GM12875 (cell line): ENCODE data around the gene POTEC.
"Not testable (repeated sequence)": the region's sequence is repeated elsewhere in the genome, so short reads cannot be mapped to it uniquely, and the experiment has no call there.

Experiments used
- H3K4me3 ChIP-seq: one replicate; pipeline ENCODE4 v1.5.1; 2011; ENCODE audit warnings: low read depth, low read length, control low read depth
- TF ChIP-seq, protein P1 (sequence below): IDR thresholded peaks from 2 replicates; pipeline ENCODE4 v1.5.1; 2011; ENCODE audit warnings: low read depth, mild to moderate bottlenecking, control low read depth, inconsistent platforms, low read length, moderate library complexity, borderline replicate concordance; ENCODE audit not compliant: insufficient read depth

The POTEC gene

DNA sequence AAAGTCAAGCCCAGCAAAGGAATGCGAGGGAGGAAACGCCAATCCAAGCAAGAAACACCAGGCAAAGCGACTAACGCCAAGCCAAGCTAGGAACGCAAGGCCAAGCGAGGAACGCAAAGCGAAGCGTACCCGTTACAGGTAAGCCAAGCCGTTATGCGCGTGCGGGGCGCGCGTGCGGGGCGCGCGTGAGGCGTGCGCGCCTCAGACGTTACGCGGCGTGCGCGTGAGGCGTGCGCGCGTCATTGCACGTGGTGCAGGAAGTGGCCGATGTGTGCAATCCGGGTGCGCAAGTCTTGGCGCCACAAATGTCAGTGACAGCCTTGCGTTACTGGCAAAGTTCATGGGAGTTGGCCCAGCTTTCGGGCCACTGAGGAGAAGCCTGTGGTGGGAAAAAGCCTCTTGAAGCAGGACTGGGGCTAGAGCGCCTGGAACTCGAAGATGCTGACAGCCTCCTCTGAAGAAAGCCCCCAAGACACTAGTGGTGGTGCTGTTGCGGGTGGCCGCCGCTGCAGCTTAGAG, at the start of gene POTEC:
POTEC (minus strand) TSS at position 155 of the 519 bp plus-strand sequence. CDS start 454 bp downstream, outside the sequence.
- not testable (repeated sequence) for H3K4me3 ChIP-seq

DNA sequence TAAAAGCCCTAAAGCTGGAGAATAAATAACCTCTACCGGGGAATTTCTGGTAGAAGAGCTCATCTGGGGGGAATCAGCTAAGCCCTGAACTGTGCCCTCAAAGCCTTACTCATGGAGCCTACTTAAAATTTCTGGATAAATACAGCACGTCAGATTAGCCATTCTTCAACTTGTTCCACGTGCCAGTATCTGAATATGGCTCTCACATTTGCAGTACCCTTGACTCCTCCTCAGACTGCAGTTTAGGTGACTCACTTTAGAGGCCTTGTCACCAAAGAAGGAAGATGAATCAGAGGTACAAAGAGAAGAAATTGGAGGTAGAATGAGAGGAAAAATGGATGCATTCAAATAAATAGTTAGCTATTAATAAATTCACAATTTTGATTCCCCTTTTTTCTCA, 34.6 kb upstream of the POTEC start:
- H3K4me3 ChIP-seq = no peak overlapping the region
- TF ChIP-seq, protein P1, sequence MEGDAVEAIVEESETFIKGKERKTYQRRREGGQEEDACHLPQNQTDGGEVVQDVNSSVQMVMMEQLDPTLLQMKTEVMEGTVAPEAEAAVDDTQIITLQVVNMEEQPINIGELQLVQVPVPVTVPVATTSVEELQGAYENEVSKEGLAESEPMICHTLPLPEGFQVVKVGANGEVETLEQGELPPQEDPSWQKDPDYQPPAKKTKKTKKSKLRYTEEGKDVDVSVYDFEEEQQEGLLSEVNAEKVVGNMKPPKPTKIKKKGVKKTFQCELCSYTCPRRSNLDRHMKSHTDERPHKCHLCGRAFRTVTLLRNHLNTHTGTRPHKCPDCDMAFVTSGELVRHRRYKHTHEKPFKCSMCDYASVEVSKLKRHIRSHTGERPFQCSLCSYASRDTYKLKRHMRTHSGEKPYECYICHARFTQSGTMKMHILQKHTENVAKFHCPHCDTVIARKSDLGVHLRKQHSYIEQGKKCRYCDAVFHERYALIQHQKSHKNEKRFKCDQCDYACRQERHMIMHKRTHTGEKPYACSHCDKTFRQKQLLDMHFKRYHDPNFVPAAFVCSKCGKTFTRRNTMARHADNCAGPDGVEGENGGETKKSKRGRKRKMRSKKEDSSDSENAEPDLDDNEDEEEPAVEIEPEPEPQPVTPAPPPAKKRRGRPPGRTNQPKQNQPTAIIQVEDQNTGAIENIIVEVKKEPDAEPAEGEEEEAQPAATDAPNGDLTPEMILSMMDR = no peak

- not testable (repeated sequence) for H3K4me3 ChIP-seq
These were observed 16.1 kb upstream of the POTEC start for GRCh38 chr18:14559502-14559901.

DNA sequence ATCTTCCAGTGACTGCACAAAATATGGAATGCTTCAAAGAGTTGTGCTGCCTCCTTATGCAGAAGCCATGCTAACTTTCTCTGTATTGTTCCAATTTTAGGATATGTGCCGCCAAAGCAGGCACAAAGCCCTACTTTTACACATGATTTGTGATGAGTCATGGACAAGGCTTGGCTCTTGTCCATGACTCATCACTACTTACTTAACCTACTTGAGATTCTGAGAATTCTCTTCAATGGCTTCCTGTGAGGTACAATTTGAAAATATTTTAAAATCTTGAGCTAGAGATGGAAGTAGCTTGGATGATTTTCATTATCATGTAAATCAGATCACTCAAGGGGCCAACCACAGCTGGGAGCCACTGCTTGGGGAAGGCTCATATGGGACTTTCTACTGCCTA, 11.7 kb downstream of the POTEC start:
- not testable (repeated sequence) for H3K4me3 ChIP-seq

- H3K4me3 ChIP-seq = not testable (repeated sequence)
These were observed 32.7 kb downstream of the POTEC start for GRCh38 chr18:14510707-14511106.

DNA sequence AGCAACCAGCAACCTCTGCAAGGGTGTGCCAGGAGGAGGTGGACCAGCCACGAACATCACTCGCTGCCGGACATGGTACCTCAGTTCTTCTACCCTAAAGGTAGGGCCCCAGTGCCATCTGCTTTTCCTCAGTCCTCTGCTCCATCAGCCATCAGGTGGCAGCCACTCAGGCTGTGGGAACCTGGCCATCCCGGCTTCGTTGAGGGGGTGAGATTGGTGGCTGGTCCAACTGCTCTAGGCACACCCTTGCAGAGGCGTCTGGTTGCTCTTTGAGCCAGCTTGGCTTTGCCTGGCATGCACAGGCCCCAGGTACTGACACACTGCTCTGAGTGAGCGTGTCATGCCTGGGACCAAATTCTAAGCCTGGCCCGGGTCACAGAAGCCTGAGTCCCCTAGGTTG, 39.7 kb downstream of the POTEC start:
- H3K4me3 ChIP-seq = not testable (repeated sequence)

DNA sequence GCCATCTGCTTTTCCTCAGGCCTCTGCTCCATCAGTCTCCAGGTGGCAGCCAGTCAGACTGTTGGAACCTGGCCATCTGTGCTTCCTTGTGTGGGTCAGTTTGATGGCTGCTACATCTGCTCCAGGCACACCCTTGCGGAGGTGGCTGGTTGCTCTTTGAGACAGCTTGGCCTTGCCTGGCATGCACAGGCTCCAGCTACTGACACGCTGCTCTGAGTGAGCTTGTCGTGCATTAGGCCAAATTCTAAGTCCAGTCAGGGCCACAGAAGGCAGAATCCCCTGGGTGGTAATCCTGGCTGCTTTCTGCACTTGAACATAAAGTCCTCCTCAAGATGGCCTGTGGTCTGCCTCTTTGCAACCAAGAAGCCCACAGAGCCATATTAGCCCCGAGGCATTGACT, 41.5 kb downstream of the POTEC start:
- not testable (repeated sequence) for H3K4me3 ChIP-seq

DNA sequence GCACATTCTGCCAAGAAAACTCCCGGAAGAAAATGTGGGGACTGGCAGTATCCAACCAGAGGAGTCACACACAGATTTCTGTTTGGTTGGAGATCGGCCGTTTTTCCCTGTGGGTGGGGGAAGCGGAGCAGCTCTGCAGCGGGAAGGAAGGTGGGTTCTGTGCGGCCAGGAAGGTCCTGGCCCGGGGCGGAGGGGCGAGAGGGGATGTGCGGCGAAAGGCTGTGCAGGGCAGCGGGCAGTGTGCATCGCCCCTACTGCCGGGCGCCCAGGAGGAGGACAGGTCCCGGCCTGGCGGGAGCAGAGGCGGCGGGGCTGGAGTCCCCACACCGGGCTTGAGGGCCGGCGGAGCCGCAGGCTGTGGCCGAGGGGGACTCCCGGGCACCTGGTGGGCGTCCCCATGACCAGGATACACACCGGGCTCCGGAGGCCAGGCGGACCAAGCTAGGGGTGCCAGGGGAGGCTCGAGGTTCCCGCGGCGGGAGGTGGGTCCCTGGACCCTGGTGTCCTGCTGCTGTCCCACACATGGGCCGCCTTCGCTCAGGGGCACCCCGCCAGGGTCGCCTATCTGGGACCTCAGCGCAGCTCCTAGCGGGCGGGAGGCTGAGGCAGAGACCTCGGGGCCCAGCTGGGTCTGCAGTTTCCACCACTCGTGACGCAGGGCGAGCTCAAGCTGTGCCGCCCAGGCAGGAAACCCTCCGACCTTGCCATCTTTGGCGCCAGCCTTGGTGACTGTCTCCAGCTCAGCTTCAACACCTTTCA, 54.0 kb downstream of the POTEC start:
- not testable (repeated sequence) for H3K4me3 ChIP-seq

- H3K4me3 ChIP-seq = not testable (repeated sequence)
These were observed 54.6 kb downstream of the POTEC start for GRCh38 chr18:14488789-14489188.

DNA sequence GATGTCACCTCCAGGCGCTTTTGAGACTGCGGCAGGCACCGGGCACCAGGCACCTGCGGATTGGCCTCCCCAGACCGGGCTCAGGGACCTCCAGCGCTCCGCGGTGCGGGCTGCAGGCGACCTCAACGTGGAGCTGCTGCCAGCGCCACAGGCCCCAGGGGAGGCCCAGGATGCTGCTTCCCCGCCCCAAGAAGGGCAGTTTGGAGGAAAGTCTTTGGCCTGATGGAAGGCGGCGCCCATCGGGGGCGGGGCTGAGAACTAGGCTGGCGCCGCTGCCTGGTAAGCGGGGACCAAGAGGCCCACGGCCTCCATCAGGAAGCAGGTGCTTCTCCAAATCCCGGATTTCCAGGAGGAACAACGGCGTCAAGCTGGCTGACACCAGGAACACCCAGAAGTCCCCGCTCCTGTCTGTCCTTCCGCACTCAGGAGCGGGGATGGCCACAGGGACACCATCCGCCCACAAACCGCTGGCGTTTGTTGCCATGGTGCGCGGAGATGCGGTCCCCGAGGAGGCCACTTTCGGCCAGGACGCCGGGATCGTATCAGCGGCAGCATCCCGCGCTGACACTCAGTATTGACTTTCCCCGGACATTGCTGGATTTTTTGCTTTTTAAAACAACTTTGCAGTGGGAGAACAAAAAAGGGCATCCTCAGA, 56.3 kb downstream of the POTEC start:
- H3K4me3 ChIP-seq = not testable (repeated sequence)

DNA sequence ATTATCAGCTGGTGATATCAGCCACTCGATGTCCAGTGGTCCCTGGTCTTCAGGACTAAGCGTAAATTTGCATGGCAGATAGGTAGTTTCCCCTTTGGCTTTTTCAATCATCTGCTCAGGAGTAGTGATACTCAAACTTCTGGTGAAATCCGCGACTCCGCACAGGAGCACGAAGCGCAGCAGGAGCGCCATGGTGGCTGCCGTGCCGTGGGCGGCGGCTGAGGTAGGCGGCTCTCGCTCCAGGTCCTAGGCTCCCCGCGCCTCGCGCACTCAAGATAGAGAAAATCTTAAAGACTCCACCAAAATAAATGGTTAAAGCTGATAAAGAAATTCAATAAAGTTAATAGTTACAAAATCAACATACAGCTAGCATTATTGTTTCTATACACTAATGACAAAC, 64.3 kb downstream of the POTEC start:
- H3K4me3 ChIP-seq = not testable (repeated sequence)

- H3K4me3 ChIP-seq = not testable (repeated sequence)
These were observed 67.9 kb downstream of the POTEC start for GRCh38 chr18:14475520-14475919.

DNA sequence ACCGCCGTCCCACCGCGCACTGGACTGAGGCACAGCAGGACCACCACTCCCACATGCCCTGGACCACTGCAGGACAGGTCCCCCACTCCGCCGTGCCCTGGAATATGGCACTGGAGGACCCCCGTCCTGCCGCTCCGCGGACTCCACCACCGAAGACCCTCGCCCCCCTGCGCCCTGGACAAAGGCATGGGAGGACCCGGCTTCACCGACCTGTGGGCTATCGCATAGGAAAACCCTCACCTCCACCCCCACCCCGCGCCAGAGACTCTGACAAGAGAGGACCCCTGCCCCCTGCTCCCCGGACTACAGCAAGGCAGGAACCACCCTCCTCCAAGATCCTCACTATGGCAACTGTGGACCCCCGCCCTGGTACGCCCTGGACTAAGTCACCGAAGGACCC, 68.6 kb downstream of the POTEC start:
- not testable (repeated sequence) for H3K4me3 ChIP-seq

DNA sequence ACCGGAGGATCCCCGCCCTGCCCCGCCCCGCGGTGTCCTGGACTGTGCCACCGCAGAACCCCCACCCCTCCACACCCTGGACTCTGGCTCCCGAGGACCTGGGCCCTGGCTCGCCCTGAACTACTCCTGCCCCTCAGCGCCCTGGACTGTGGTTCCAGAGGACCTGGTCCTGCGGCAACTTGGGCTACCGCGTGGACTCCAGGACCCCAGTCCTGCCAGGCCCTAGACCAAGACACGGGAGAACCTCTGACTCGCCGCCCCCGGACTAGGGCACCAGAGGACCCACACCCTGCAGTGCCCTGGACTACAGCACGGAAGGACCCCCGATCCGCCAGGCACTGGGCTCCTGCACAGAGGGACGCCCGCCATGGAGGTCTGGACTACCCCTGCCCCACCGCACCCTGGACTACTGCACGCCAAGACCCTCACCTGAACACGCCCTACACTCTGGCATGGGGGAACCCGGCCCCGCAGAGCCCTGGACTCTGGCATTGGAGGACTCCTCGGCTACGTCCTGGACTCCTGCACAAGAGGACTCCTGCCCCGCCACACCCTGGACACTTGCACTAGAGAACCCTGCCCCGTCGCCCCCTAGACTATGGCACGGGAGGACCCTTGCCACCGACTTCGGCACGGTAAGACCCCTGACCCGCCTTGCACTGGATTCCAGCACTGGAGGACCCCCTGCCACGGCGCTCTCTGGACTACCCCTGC, 69.2 kb downstream of the POTEC start:
- not testable (repeated sequence) for H3K4me3 ChIP-seq

DNA sequence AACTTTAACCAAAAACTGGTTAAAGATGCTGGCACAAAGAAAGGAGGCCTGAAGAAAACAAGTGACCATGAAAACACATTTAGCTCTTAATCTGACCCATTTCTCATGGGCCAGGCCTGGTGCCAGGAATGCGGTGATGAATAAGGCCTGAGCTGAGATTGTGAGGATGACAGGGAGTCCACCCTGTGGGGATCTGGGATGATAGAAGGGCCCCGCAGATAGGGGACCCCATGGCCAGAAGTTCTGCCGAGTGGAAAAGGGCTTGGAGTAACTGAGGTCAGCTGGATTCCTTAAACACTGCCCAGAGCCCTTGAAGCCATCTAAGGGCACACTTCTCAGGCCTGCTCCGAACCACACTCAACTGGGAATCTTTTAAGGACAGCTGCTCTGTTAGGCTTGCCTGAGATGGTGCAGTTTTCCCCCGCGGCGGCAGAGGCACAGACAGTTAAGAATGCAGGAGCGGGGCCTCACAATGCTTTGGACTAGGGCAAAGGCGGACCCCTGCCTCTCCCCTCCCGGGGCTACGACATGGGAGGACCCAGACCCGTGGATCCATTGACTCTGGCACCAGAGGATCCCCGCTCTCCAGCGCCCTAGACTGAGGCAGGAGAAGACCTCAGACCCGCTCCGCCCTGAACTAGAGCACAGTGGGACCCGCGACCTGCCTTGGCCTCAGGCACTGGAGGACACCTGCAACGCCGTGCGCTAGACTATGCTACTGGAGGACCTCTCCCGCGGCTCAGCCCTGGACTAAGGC, 70.0 kb downstream of the POTEC start:
- H3K4me3 ChIP-seq = not testable (repeated sequence)

GRCh38 chr18:14471286-14471685, 72.1 kb downstream of the POTEC start:
- not testable (repeated sequence) for H3K4me3 ChIP-seq

DNA sequence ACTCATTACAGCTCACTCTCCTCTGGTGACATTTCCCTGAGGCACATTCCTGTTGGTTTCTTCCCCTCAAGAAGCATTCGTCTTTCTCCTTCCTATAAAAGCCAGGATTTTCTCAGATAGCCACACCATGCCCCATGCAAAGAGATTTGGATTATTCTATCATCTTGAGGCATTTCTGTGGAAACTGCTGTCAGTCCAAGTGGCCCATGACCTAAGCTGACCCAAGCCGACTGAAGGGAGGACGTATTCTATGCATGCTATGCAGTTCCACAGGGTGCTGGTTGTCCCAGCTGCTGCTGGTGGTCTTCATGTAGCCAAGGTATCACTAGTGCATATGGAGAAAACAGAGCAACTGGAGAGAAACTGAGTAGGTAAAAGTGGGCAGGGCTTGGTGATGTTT, 73.0 kb downstream of the POTEC start:
- not testable (repeated sequence) for H3K4me3 ChIP-seq

GRCh38 chr18:14470046-14470445, 73.4 kb downstream of the POTEC start:
- H3K4me3 ChIP-seq = not testable (repeated sequence)

GRCh38 chr18:14465989-14466388, 77.4 kb downstream of the POTEC start:
- H3K4me3 ChIP-seq = not testable (repeated sequence)
